Measurements from ENCODE around the gene ATXN7L1. TPM values are rescaled to one million over a fixed set of nuclear protein-coding genes. Genes with fewer than 3 reads are reported as not detected.

Gene ATXN7L1
- total RNA-seq, 1 experiment from 2014 or later, result 38.5 TPM

GRCh38 chr7:105580022-105580740 is 296.2 kb downstream of the ATXN7L1 start:
- no peak for ATAC-seq
- Mint-ChIP-seq H3K9me3 (peaks cover 24% of the 10 kb centered on the region), H3K4me3 (peak overlapping the region; percentile 77; the same call in 1 of the 2 replicates), H3K36me3 (peaks cover 14% of the 10 kb centered on the region), H3K27me3 (ENCODE audit: low read depth) (peaks cover 4% of the 10 kb centered on the region; the same call in 1 of the 2 replicates), H3K4me1 (peaks cover 20% of the 10 kb centered on the region), H3K27ac (no peak overlapping the region)
- ChIA-PET POLR2A (no interaction called here), CTCF (interaction anchor here (2.0 to 2.3 kb wide), 2 partner anchors 9 to 48 kb away, joined by 6 to 7 read pairs; partner anchors contain the start of gene RINT1)
- no peak for DNase-seq (ENCODE audit: low spot score)
- no peak for TF ChIP-seq E2F1 (CRISPR knock-in tag; IDR thresholded peaks at IDR 0.05)

- H3K4me3 Mint-ChIP-seq, result no peak overlapping the region
- H3K36me3 Mint-ChIP-seq, result peaks cover 2% of the 10 kb centered on the region; the same call in 1 of the 2 replicates
- DNase-seq (ENCODE audit: low spot score), result no peak
- POLR2A ChIA-PET, result no interaction called here
- H3K27me3 Mint-ChIP-seq (ENCODE audit: low read depth), result no peaks in the 10 kb centered on the region
- no peak overlapping the region for H3K27ac Mint-ChIP-seq
- H3K4me1 Mint-ChIP-seq, result peaks cover 20% of the 10 kb centered on the region
- TF ChIP-seq ZNF138 (CRISPR knock-in tag; conservative IDR thresholded peaks at IDR 0.05) (no peak), GRHL2 (CRISPR knock-in tag; IDR thresholded peaks at IDR 0.05; ENCODE audit: insufficient replicate concordance, severe bottlenecking) (no peak), ZNF232 (CRISPR knock-in tag; IDR thresholded peaks at IDR 0.05) (no peak), ESRRA (CRISPR knock-in tag; IDR thresholded peaks at IDR 0.05; ENCODE audit: borderline replicate concordance) (no peak), NR1H2 (CRISPR knock-in tag; IDR thresholded peaks at IDR 0.05) (no peak), GTF2I (CRISPR knock-in tag; conservative IDR thresholded peaks at IDR 0.05) (no peak), ZMAT4 (CRISPR knock-in tag; IDR thresholded peaks at IDR 0.05) (no peak), JAZF1 (CRISPR knock-in tag; IDR thresholded peaks at IDR 0.05) (no peak), RELA (CRISPR knock-in tag; IDR thresholded peaks at IDR 0.05; ENCODE audit: borderline replicate concordance) (no peak), SOX15 (CRISPR knock-in tag; IDR thresholded peaks at IDR 0.05) (no peak), MYBL2 (CRISPR knock-in tag; IDR thresholded peaks at IDR 0.05) (no peak), E2F5 (CRISPR knock-in tag; IDR thresholded peaks at IDR 0.05) (no peak), SMAD3 (CRISPR knock-in tag; IDR thresholded peaks at IDR 0.05; ENCODE audit: borderline replicate concordance) (no peak), HMGA2 (CRISPR knock-in tag; IDR thresholded peaks at IDR 0.05) (no peak), AR (CRISPR knock-in tag; IDR thresholded peaks at IDR 0.05) (no peak)
- CTCF ChIA-PET, result interaction anchor here (2.0 to 2.3 kb wide), 2 partner anchors 11 to 47 kb away, joined by 6 to 7 read pairs; partner anchors contain the start of gene RINT1
- H3K9me3 Mint-ChIP-seq, result peaks cover 13% of the 10 kb centered on the region
- ATAC-seq, result no peak
Measured at GRCh38 chr7:105578496-105578895, 297.9 kb downstream of the ATXN7L1 start.

GRCh38 chr7:105577251-105577650 is 299.1 kb downstream of the ATXN7L1 start:
- Mint-ChIP-seq H3K27me3 (ENCODE audit: low read depth) (no peaks in the 10 kb centered on the region), H3K36me3 (peaks cover 2% of the 10 kb centered on the region; the same call in 1 of the 2 replicates)
- POLR2A ChIA-PET, result no interaction called here
- no peak for TF ChIP-seq MYBL2 (CRISPR knock-in tag; IDR thresholded peaks at IDR 0.05)
- no peak for TF ChIP-seq PREB (CRISPR knock-in tag; IDR thresholded peaks at IDR 0.05; ENCODE audit: borderline replicate concordance)
- TF ChIP-seq HMGXB4 (CRISPR knock-in tag; IDR thresholded peaks at IDR 0.05), result no peak
- TF ChIP-seq OVOL2 (CRISPR knock-in tag; IDR thresholded peaks at IDR 0.05; ENCODE audit: borderline replicate concordance), result no peak
- TF ChIP-seq TP53 (CRISPR knock-in tag; IDR thresholded peaks at IDR 0.05), result no peak
- no peak for TF ChIP-seq USF2 (CRISPR knock-in tag; IDR thresholded peaks at IDR 0.05)

More at GRCh38 chr7:105577251-105577650, 299.1 kb downstream of the ATXN7L1 start:
- H3K9me3 Mint-ChIP-seq, result peaks cover 7% of the 10 kb centered on the region
- no peak for DNase-seq (ENCODE audit: low spot score)
- no peak overlapping the region for H3K27ac Mint-ChIP-seq
- ATAC-seq, result no peak
- H3K4me1 Mint-ChIP-seq, result peaks cover 18% of the 10 kb centered on the region
- H3K4me3 Mint-ChIP-seq, result no peak overlapping the region
- CTCF ChIA-PET, result interaction anchor here (0.7 kb wide), 1 partner anchor 470 kb away, joined by 3 read pairs; no protein-coding TSS in a partner anchor
